Sciatic nerve (tissue), 1 donor: ENCODE results near the gene SLC27A6. TPM values are rescaled to one million over a fixed set of nuclear protein-coding genes. Genes with fewer than 3 reads are reported as not detected.

Experiments
- total RNA-seq: library from RNA; stranded (reverse); fragmentation: NEBNext Ultra II Directional; extraction: Animal tissue kit (Norgen Biotek cat#: 25700); gene quantifications from one replicate; pipeline ENCODE4 v1.2.1, GENCODE V29; 2021
- donor health status: DM: no; HTN: no; CAD: no.

Gene SLC27A6
- total RNA-seq, 1 donor from 2014 or later, result 57.2 TPM

Other genes starting within 250 kb of the SLC27A6 start
- gene ISOC1, start 129.3 kb downstream of the SLC27A6 start, total RNA-seq, result 20.1 TPM